HG02588 (cell line): ENCODE results near the gene C5orf52.
"Not testable (repeated sequence)": the region's sequence is repeated elsewhere in the genome, so short reads cannot be mapped to it uniquely, and the experiment has no call there.

Experiments used
- ATAC-seq: cut with Tn5 transposase; IDR thresholded peaks from one replicate; pipeline ENCODE4 v1.9.1; 2021; ENCODE audit warnings: mild to moderate bottlenecking, moderate library complexity; ENCODE audit not compliant: unreplicated experiment

Gene C5orf52

DNA sequence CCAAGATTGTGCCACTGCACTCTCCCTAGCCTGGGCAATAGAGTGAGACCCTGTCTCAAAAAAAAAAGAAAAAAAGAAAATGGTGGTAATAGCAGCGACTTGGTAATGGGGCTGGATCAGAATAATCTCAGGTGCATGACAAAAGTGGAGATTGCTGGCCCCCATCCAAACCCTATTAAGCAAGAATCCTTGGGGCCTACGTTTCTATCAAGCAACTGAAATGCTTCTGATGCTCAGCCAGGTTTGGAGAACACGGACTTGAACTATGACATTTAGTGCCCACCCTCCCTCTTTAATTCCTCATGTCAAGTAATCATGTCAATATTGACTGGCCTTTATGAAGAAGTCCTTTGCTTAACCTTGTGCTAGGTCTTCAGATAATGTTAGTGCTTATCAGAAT, 6.6 kb downstream of the C5orf52 start:
- no peak for ATAC-seq

DNA sequence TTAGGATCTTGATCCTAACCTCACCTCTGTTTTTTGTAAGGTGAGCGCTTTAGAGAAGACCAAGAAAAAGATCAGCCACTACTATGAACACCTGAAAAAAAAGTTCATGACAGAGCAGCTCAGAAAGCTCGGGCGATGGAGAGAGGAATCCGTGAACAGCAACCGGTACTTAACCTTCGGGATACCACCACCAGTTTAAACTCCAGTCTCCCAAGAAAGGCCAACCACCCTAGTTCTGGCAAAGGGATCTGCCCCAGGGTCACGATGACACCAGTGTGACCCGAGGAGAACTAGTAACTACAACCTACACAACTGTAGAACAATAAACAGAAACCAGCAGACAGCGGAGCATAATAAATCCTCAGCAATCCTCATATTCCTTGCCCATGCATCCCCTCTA, 8.5 kb downstream of the C5orf52 start:
- ATAC-seq: no peak

DNA sequence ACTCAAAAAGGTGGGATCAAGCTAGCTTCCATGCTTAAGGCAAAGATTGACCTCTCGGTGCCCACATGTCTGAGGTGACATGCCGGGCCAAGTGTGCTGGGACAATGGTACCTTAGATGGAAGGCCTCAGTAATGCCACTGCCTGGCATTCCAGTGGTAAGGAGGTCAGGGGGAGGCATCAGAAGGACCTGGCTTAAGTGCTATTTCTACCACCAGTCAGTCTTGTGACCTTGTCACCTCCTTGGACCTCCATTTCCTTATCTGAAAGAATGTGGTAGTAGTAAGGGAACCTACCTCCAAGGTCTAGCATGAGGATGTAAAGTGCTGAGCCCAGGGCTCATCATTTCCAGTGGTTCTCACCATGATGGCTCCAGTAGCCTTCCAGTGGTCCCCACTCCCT, 8.9 kb downstream of the C5orf52 start:
- no peak for ATAC-seq

GRCh38 chr5:157681048-157681447, 9.7 kb downstream of the C5orf52 start:
- no peak for ATAC-seq

GRCh38 chr5:157682257-157682656, 10.9 kb downstream of the C5orf52 start:
- ATAC-seq: no peak

DNA sequence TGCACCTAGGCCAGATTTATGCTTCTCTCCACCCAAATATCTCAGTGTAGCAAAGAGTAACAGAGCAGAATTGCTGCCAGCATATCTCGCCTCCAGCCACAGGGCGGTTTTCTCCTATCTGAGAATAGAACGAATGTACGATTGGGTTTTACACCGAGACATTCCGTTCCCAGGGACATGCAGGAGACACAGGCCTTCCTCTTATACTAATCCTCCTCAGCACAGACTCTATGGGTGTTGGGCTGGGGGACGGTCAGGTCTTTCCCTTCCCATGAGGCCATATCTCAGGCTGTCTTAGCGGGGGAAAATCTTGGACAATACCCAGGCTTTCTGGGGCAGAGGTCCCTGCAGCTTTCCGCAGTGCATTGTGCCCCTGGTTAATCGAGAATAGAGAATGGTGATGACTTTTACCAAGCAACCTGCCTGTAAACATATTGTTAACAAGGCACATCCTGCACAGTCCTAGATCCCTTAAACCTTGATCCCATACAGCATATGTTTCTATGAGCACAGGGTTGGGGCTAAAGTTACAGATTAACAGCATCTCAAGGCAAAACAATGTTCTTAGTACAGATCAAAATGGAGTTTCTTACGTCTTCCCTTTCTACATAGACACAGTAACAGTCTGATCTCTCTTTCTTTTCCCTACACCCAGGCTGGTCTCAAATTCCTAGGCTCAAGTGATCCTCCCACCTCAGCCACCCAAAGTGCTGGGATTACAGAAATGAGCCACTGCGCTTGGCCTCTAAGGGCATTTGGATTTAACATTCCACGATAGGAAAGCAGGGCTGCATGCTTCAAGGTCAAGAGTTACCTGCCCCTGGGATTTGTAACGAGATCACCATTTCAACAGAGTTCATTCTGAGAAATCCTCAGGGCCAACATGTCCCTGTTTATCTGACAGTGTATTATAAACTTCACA, 15.2 kb downstream of the C5orf52 start:
- not testable (repeated sequence) for ATAC-seq

DNA sequence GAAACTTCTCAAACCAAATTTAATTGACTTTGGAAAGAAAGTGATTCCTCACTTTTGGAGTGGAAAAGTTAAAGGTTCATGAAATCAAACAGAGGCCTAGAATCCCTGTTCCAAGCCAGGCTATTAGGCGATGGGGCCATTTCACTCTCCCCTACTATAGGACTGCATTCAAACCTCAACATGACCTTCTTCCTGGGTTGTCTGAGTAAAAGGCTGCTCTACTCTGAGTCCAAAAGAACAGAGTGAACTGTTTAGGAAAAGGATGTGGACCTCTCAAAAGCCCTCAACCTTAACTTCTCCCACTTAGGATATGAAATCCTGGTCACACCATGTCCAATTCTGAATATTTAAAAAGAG, 15.8 kb downstream of the C5orf52 start:
- ATAC-seq: no peak

- ATAC-seq: no peak
These were observed 18.8 kb downstream of the C5orf52 start for GRCh38 chr5:157689942-157690689.

- ATAC-seq: no peak
These were observed 19.5 kb downstream of the C5orf52 start for GRCh38 chr5:157690690-157691433.

DNA sequence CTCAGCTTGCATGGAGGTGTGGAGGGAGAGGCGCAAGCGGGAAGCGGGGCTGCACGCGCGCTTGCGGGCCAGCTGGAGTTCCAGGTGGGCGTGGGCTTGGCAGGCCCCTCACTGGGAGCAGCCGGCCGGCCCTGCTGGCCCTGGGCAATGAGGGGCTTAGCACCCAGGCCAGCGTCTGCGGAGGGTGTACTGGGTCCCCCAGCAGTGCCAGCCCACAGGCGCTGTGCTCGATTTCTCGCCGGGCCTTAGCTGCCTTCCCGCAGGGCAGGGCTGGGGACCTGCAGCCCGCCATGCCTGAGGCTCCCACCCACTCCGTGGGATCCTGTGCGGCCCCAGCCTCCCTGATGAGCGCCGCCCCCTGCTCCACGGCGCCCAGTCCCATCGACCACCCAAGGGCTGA, 22.5 kb downstream of the C5orf52 start:
- not testable (repeated sequence) for ATAC-seq

GRCh38 chr5:157696154-157696553, 24.8 kb downstream of the C5orf52 start:
- ATAC-seq: not testable (repeated sequence)

DNA sequence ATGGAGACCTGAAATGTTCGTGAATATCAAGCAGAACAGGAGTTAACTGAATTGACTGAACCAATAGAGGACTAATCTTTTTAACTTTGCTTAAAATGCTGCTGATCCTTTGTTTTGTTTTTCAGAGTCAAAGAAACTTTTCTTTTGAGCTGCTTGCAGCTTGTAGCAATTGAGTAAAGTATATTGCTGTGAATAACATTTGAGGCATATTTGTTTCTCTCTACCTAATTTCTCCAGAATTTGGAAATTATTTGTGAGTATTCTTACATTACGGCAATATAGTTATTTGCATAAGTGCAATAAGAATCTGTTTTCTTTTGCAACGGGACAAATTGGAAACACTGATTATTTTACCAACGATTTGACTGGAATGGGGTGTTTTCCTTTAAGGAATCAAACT, 27.3 kb downstream of the C5orf52 start:
- not testable (repeated sequence) for ATAC-seq

GRCh38 chr5:157703736-157704135, 32.4 kb downstream of the C5orf52 start:
- no peak for ATAC-seq

DNA sequence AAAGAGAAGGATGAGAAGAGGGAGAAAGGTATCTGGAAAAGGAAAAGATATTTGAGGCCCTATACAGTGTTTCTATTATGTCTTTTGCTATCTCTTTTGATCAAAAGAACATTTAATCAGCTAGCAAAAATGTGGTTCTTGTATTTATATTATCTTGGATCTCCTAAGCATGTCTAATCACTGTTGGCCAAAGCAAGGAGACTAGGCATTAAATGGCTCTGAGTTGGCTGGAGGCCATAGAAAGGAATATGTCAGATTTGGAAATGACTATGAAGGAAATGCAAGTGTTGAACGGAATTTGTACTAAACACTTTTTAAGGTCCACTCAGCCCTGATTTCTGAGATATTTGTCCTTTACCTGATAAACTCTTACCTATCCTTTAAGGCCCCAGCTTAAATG, 37.5 kb downstream of the C5orf52 start:
- no peak for ATAC-seq

DNA sequence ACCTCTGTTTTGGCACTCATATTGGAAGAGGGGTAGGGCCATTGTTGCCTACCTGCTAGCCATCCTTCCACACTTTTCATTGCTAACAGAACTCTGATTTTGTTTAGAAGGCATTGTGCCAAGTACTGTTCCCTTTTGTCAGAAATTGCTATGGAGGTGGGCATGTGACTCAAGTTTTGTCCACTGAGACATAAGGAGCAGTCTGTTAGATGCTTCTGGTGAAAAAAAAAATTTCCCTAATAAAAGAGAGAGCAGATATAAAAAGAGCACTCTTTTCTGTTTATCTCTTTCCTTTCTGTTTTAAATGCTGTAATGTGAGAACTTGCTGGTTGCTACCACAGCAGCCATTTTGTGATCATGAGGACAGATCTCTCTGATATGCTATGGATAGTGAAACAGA, 38.0 kb downstream of the C5orf52 start:
- ATAC-seq: no peak

DNA sequence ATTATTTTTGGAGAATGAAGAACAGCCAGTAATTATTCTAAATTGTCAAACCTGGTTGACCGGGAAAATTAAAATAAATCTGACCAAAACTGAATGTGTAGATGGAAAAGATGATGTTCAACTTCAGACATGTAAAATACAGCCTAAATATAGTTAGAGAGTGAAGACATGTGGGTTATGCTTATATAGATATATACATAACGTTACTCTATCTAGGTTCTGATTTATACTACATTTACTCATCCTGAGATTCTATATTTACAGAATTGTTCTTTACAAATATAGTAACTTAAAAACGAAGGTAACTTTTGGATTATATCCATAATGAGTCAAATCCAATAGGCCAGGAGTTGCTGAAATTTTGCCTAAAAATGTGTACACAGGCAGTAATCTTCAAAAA, 39.1 kb downstream of the C5orf52 start:
- ATAC-seq: no peak

- ATAC-seq: no peak
These were observed 39.5 kb downstream of the C5orf52 start for GRCh38 chr5:157710882-157711281.

DNA sequence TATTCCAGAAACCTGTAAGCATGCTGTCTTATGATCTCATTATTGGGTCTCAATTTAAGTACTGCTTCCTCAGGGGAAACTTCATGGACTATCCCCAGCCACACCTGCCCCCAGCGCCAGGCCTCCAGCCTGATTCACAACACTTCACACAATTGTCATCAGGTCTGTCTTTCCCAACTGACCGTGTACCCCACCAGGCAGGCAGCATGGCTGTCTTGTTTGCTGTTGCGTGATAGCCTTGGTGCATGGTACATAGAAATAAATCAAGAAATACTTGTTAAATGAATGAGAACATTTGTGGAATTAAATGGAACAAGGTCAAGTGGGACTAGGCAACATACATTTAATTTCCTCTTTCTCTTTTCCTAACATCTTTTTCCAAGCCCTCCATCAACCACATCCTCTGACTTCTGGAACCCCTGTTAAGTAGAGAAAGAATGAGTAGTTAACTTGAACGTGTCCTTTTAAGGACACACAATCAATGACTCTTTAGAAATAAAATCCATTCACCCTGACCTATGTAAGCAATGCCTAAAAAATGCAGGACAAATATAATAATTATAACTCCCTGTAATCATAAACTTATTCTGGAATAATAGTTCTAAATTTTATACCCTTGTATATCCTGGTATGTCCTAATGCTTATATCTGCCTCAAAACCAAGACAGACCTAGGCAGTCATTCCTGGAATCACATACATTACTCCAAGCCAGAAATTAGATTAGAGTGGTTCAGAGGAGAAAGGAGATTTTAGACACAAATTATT, 42.7 kb downstream of the C5orf52 start:
- no peak for ATAC-seq

- no peak for ATAC-seq
These were observed 43.2 kb downstream of the C5orf52 start for GRCh38 chr5:157714596-157714864.

DNA sequence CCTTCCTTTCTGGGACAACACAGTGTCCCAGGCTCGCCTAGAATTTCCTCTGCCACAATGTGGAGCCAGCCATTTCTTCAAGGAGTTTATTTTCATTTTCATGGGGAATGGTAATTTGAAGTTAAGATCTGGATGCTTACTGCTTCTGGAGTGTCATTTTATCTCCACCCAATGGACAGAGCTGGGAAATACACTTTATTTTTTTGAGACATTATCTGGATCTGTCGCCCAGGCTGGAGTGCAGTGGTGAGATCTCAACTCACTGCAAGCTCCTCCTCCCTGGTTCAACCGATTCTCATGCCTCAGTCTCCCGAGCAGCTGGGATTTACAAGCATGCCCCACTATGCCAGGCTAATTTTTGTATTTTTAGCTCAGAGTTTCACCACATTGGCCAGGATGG, 47.2 kb downstream of the C5orf52 start:
- ATAC-seq: no peak

GRCh38 chr5:157719245-157719644, 47.9 kb downstream of the C5orf52 start:
- no peak for ATAC-seq
